Measurements from ENCODE around the gene EDN1. TPM values are rescaled to one million over a fixed set of nuclear protein-coding genes. Genes with fewer than 3 reads are reported as not detected.

EDN1 gene
- total and polyA plus RNA-seq, 2 of the 13 experiments (the other 11 are each of a cell fraction or from before 2014, with no cell fraction given): 0.15 to 1.2 TPM

DNA sequence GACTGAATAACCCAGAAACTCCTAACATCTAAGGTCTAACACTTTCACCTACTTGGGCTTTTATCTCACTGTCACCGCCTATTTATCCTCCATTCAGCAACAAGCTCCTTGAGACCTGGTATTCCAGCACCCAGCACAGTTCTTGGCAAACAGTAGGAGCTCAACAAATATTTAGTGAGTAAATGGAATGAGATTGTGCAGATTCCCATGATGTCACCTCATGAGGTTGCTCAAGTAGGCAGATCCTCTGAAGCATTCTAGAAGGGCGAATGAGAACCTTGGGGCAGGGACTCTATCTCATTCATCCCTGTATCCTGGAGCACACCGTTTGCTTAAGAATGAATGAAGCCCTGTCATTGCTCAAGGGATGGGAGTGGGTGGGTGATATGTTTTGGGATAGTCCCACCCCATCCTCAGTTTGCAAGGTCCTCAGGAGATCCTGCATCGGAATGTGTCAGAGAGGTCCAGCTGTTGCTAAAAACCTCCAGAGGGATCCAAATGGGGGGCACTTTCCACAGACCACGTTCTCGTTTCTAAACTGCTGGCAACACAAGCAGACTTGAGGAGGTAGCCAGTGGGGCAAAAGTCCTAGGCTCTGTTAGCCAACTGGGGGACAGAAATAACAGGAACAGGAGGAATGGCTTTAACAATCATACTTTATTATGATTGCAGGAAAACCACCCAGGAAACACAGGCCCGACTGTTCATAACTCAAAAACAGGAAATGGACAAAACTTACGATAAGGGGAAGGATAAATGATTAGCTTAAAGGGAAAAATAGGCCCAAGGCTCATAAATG is 42.0 kb downstream of the EDN1 start:
- no peaks in the 10 kb centered on the region for H3K36me3 ChIP-seq (replicated peaks in 1 of 2; ENCODE audit: control insufficient read depth in 1 of 2, insufficient read depth in 2 of 2, low read length in 2 of 2)
- peaks cover 91% of the 10 kb centered on the region for H3K4me1 ChIP-seq (ENCODE audit: insufficient read depth, low read length)
- intact Hi-C loops (cut with micrococcal nuclease; ENCODE audit: unreplicated experiment): no loop called here
- peak overlapping the region; percentile 25 for H3K4me2 ChIP-seq (ENCODE audit: low read depth, low read length)
- no peak overlapping the region; a peak in 1 of 6 replicates for H3K4me3 ChIP-seq (replicated peaks in 1 of 3; ENCODE audit: insufficient read depth in 1 of 3, low read depth in 2 of 3, low read length in 3 of 3)
- ChIA-PET CTCF (ENCODE audit: low intra/inter-chr PET ratio, low total read pairs) (no interaction called here), POLR2A (interaction anchor here (0.8 to 2.7 kb wide), 11 partner anchors 8 to 43 kb away, joined by 3 to 18 read pairs (median 4); partner anchors contain the start of gene EDN1)
- BruUV-seq (replicated peaks): no TSS peak
- in situ Hi-C loops (cut with HindIII; ENCODE audit: extremely low pct_ligation_motif_present, low pct_unique_long_range_greater_than_20kb): no loop called here
- peak; percentile 90 for DNase-seq (ENCODE audit: low spot score)
- H2AFZ ChIP-seq (ENCODE audit: low read length): no peak overlapping the region
- no peak for FAIRE-seq
- H3K9me3 ChIP-seq (ENCODE audit: low read length): no peaks in the 10 kb centered on the region
- no peaks in the 10 kb centered on the region for H3K27me3 ChIP-seq (ENCODE audit: control insufficient read depth in 1 of 2, insufficient read depth in 2 of 2, low read length in 2 of 2)
- H3K9ac ChIP-seq (ENCODE audit: insufficient read depth, low read depth, low read length): peak overlapping the region; percentile 27; the same call in 1 of the 2 replicates
- peak; percentile 76 for ATAC-seq
- no peaks in the 10 kb centered on the region for H3K79me2 ChIP-seq (ENCODE audit: insufficient read depth, low read length)
- H3K27ac ChIP-seq (ENCODE audit: extremely low read length, insufficient read depth, low read length): peak overlapping the region; percentile 65
- WGBS (ENCODE audit: low lambda C conversion rate): 27% methylated on average over 8 of the region's 8 CpGs
- no peaks in the 10 kb centered on the region for H4K20me1 ChIP-seq (ENCODE audit: insufficient read depth, low read length)
- TF ChIP-seq TBX2 (CRISPR knock-in tag; IDR thresholded peaks at IDR 0.05; ENCODE audit: borderline replicate concordance) (peak; percentile 44; the same call in 1 of the 2 replicates), SOX5 (CRISPR knock-in tag; IDR thresholded peaks at IDR 0.05; ENCODE audit: borderline replicate concordance) (peak; percentile 56; the same call in 1 of the 2 replicates), ZNF709 (CRISPR knock-in tag; IDR thresholded peaks at IDR 0.05) (no peak), ESRRA (CRISPR knock-in tag; IDR thresholded peaks at IDR 0.05; ENCODE audit: low read depth) (no peak), FOXP1 (IDR thresholded peaks at IDR 0.05) (no peak), FOXP1 (CRISPR knock-in tag; IDR thresholded peaks at IDR 0.05) (peak; percentile 45; the same call in 1 of the 2 replicates), ZNF781 (CRISPR knock-in tag; IDR thresholded peaks at IDR 0.05; ENCODE audit: borderline replicate concordance, not compliant biosample characterization) (no peak), PPARG (CRISPR knock-in tag; conservative IDR thresholded peaks at IDR 0.05) (peak; percentile 87), SOX13 (IDR thresholded peaks at IDR 0.05) (no peak), SOX13 (CRISPR knock-in tag; conservative IDR thresholded peaks at IDR 0.05 in 1 of 2, IDR thresholded peaks at IDR 0.05 in 1 of 2) (peak in 1 of 2 experiments; percentile 6; a peak in 1 of 4 replicates), POGZ (CRISPR knock-in tag; IDR thresholded peaks at IDR 0.05) (peak; percentile 35; the same call in 1 of the 2 replicates), GATA4 (IDR thresholded peaks at IDR 0.05; ENCODE audit: borderline replicate concordance, low read depth) (peak; percentile 65; the same call in 1 of the 2 replicates)
- TF ChIP-seq, protein P1, sequence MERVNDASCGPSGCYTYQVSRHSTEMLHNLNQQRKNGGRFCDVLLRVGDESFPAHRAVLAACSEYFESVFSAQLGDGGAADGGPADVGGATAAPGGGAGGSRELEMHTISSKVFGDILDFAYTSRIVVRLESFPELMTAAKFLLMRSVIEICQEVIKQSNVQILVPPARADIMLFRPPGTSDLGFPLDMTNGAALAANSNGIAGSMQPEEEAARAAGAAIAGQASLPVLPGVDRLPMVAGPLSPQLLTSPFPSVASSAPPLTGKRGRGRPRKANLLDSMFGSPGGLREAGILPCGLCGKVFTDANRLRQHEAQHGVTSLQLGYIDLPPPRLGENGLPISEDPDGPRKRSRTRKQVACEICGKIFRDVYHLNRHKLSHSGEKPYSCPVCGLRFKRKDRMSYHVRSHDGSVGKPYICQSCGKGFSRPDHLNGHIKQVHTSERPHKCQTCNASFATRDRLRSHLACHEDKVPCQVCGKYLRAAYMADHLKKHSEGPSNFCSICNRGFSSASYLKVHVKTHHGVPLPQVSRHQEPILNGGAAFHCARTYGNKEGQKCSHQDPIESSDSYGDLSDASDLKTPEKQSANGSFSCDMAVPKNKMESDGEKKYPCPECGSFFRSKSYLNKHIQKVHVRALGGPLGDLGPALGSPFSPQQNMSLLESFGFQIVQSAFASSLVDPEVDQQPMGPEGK (CRISPR knock-in tag; IDR thresholded peaks at IDR 0.05): 0 out of 2 replicates have a peak, but pooled peaks have one; percentile 10
- TF ChIP-seq, protein P2, sequence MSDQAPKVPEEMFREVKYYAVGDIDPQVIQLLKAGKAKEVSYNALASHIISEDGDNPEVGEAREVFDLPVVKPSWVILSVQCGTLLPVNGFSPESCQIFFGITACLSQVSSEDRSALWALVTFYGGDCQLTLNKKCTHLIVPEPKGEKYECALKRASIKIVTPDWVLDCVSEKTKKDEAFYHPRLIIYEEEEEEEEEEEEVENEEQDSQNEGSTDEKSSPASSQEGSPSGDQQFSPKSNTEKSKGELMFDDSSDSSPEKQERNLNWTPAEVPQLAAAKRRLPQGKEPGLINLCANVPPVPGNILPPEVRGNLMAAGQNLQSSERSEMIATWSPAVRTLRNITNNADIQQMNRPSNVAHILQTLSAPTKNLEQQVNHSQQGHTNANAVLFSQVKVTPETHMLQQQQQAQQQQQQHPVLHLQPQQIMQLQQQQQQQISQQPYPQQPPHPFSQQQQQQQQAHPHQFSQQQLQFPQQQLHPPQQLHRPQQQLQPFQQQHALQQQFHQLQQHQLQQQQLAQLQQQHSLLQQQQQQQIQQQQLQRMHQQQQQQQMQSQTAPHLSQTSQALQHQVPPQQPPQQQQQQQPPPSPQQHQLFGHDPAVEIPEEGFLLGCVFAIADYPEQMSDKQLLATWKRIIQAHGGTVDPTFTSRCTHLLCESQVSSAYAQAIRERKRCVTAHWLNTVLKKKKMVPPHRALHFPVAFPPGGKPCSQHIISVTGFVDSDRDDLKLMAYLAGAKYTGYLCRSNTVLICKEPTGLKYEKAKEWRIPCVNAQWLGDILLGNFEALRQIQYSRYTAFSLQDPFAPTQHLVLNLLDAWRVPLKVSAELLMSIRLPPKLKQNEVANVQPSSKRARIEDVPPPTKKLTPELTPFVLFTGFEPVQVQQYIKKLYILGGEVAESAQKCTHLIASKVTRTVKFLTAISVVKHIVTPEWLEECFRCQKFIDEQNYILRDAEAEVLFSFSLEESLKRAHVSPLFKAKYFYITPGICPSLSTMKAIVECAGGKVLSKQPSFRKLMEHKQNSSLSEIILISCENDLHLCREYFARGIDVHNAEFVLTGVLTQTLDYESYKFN (CRISPR knock-in tag; conservative IDR thresholded peaks at IDR 0.05): peak; percentile 40; the same call in 1 of the 2 replicates
- TF ChIP-seq, protein P3, sequence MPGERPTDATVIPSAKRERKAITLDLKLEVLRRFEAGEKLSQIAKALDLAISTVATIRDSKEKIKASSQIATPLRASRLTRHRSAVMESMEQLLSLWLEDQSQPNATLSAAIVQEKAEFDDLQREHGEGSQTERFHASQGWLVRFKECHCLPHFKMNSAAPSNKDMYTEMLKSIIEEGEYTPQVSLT (CRISPR knock-in tag; IDR thresholded peaks at IDR 0.05; ENCODE audit: borderline replicate concordance, low read depth): no peak
- TF ChIP-seq, protein P4, sequence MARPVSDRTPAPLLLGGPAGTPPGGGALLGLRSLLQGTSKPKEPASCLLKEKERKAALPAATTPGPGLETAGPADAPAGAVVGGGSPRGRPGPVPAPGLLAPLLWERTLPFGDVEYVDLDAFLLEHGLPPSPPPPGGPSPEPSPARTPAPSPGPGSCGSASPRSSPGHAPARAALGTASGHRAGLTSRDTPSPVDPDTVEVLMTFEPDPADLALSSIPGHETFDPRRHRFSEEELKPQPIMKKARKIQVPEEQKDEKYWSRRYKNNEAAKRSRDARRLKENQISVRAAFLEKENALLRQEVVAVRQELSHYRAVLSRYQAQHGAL (CRISPR knock-in tag; IDR thresholded peaks at IDR 0.05; ENCODE audit: not compliant biosample characterization): no peak
